Subcutaneous abdominal adipose tissue (tissue), 5 donors: ENCODE results near the gene NBPF1.
"Not testable (repeated sequence)": the region's sequence is repeated elsewhere in the genome, so short reads cannot be mapped to it uniquely, and the experiment has no call there.

Experiments
- H3K27ac ChIP-seq: one replicate; pipeline ENCODE4 v1.7.0; 2013; ENCODE audit warnings: low read depth, mild to moderate bottlenecking, inconsistent platforms, low read length, moderate library complexity
- H3K27me3 ChIP-seq, 5 donors: one replicate each; pipeline ENCODE4 v1.7.0; 2013; ENCODE audit warnings: low read length in 5 of 5, inconsistent platforms in 1 of 5; ENCODE audit not compliant: control insufficient read depth in 5 of 5, insufficient read depth in 4 of 5
- H3K36me3 ChIP-seq, 5 donors: one replicate each; pipeline ENCODE4 v1.7.0; 2013; ENCODE audit warnings: low read length in 5 of 5; ENCODE audit not compliant: control insufficient read depth in 5 of 5, insufficient read depth in 5 of 5
- H3K4me1 ChIP-seq, 5 donors: one replicate each; pipeline ENCODE4 v1.7.0; 2013; ENCODE audit warnings: low read length in 5 of 5, mild to moderate bottlenecking in 3 of 5, moderate library complexity in 1 of 5; ENCODE audit not compliant: control insufficient read depth in 5 of 5, insufficient read depth in 5 of 5
- H3K4me3 ChIP-seq, 5 donors: one replicate each; pipeline ENCODE4 v1.7.0; 2013; ENCODE audit warnings: low read length in 5 of 5, low read depth in 1 of 5
- H3K9ac ChIP-seq, 5 donors: one replicate each; pipeline ENCODE4 v1.7.0; 2013; ENCODE audit warnings: low read length in 5 of 5, mild to moderate bottlenecking in 4 of 5, moderate library complexity in 3 of 5
- H3K9me3 ChIP-seq, 5 donors: one replicate each; pipeline ENCODE4 v1.7.0; 2013; ENCODE audit warnings: low read length in 5 of 5; ENCODE audit not compliant: control insufficient read depth in 5 of 5
- donor health status: healthy.
- donor health status: healthy.
- donor health status: healthy.
- donor health status: healthy.
- donor health status: healthy.

The NBPF1 gene

DNA sequence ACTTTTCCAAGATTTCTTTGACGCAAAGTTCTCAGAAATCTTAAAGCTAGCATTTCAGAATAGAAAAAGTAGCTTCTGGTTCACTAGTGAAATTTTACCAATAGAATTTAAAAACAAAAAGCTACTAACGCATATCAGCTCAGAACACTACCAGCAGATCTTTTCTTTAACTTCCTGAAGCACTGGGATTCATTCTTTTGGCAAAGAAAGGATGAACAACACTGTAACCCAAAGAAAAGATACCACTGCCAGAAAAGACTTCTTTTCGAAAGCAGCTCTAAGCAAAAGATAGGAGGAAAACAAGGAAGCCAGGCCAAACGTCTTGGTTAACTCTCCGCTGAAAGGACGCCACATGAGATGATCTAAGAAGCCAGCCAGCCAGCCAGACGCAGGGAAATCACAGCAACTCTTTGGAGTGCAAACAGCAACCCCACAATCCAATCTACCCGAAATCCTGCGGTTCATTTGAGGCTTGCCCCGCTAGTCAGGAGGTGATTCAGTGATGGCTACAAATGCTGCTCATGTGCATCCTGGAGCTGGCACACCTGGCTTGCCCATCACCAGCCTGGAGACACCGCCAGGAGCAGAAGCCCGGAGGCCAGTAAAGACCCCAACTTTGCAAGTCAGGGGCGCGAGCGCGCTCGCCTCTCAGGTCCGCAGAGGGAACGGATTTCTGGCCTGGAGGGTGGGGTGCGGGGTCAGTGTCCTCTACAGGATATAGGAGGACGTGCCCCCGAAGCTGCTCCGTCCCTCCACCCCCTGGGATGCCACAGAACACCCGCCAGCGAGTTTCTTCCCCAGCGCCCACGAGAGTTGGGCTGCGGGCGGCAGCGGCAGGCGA, 812 bp downstream of the NBPF1 start:
- H3K36me3 ChIP-seq: peaks cover 0 to 18% (median 11%) of the 10 kb centered on the region in 5 donors
- H3K9ac ChIP-seq: peak overlapping the region; percentile 31 to 89 (median 72)
- H3K9me3 ChIP-seq: no peaks in the 10 kb centered on the region
- peaks cover 0 to 25% (median 23%) of the 10 kb centered on the region in 5 donors for H3K4me1 ChIP-seq
- peak overlapping the region; percentile 80 for H3K27ac ChIP-seq
- peak overlapping the region; percentile 86 to 93 (median 88) for H3K4me3 ChIP-seq
- no peaks in the 10 kb centered on the region for H3K27me3 ChIP-seq

DNA sequence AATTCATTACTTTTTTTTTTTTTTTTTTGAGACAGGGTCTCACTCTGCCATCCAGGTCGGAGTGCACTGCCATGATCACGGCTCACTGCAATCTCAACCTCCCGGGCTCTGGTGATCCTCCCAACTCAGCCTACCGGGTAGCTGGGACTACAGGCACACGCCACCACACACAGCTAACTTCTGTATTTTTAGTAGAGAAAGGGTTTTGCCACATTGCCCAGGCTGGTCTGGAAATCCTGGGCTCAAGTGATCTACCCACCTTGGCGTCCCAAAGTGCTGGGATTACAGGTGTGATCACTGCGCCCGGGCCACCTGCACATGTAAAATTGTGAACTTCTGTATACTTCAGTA, 1.4 kb downstream of the NBPF1 start:
- H3K27me3 ChIP-seq, H3K9me3 ChIP-seq: not testable (repeated sequence)
- Histone ChIP-seq H3K36me3 (peaks cover 4 to 21% (median 17%) of the 10 kb centered on the region in 5 donors), H3K9ac (peak overlapping the region; percentile 31 to 89 (median 72)), H3K4me1 (peaks cover 0 to 25% (median 23%) of the 10 kb centered on the region in 5 donors), H3K4me3 (peak overlapping the region in 4 of 5 donors; percentile 86 to 89 (median 88)), H3K27ac (peak overlapping the region; percentile 80)

DNA sequence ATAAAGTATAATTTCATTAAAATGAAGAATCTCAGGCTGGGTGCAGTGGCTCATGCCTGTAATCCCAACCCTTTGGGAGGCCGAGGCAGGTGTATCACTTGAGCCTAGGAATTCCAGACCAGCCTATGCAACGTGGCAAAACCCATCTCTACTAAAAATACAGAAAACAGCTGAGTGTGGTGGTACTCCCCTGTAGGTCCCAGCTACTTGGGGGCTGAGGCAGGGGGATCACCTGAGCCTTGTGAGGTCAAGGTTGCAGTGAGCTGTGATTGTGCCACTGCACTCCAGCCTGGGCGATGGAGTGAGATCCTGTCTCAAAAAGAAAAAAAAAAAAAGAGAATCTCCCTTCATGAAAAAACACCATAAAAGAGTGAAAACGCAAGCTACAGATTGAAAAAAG, 2.2 kb downstream of the NBPF1 start:
- Histone ChIP-seq H3K9ac (peak overlapping the region in 1 of 5 donors; percentile 10), H3K36me3 (peaks cover 7 to 27% (median 24%) of the 10 kb centered on the region in 5 donors), H3K4me1 (peaks cover 0 to 25% (median 23%) of the 10 kb centered on the region in 5 donors)
- H3K9me3 ChIP-seq, H3K27me3 ChIP-seq, H3K27ac ChIP-seq, H3K4me3 ChIP-seq: not testable (repeated sequence)

DNA sequence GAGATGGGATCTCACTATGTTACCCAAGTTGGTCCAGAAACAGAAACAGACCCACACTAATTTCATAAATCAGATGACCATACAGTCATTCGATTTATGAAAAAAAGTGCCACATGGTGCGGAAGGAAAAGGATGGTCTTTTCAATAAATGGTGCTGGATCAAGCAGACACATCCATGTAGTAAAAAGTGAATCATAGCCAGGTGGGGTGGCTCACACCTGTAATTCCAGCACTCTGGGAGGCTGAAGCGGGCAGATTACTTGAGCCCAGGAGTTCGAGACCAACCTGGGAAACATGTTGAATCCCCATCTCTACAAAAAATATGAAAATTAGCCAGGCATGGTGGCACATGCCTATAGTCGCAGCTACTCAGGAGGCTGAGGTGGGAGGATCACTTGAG, 2.8 kb downstream of the NBPF1 start:
- not testable (repeated sequence) for H3K9ac ChIP-seq, H3K4me3 ChIP-seq, H3K27ac ChIP-seq, H3K27me3 ChIP-seq, H3K9me3 ChIP-seq
- Histone ChIP-seq H3K4me1 (peaks cover 0 to 25% (median 23%) of the 10 kb centered on the region in 5 donors), H3K36me3 (peaks cover 13 to 33% (median 30%) of the 10 kb centered on the region in 5 donors)

DNA sequence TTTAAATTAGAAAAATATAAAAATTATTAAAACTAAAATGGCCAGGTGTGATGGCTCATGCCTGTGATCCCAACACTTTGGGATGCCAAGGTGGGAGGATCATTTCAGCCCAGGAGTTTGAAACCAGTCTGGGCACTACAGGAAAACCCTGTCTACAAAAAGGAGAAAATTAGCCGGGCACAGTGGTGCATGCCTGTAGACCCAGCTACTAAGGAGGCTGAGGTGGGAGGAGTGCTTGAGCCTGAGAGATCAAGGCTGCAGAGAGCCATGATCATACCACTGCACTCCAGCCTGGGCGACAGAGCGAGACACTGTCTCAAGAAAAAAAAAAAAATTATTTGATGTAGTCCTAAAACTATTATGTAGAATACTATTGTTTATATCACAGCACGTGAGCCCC, 3.6 kb downstream of the NBPF1 start:
- H3K4me1 ChIP-seq: peaks cover 0 to 25% (median 23%) of the 10 kb centered on the region in 5 donors
- H3K36me3 ChIP-seq: peaks cover 17 to 41% (median 34%) of the 10 kb centered on the region in 5 donors
- not testable (repeated sequence) for H3K27me3 ChIP-seq, H3K27ac ChIP-seq, H3K9ac ChIP-seq, H3K9me3 ChIP-seq, H3K4me3 ChIP-seq

DNA sequence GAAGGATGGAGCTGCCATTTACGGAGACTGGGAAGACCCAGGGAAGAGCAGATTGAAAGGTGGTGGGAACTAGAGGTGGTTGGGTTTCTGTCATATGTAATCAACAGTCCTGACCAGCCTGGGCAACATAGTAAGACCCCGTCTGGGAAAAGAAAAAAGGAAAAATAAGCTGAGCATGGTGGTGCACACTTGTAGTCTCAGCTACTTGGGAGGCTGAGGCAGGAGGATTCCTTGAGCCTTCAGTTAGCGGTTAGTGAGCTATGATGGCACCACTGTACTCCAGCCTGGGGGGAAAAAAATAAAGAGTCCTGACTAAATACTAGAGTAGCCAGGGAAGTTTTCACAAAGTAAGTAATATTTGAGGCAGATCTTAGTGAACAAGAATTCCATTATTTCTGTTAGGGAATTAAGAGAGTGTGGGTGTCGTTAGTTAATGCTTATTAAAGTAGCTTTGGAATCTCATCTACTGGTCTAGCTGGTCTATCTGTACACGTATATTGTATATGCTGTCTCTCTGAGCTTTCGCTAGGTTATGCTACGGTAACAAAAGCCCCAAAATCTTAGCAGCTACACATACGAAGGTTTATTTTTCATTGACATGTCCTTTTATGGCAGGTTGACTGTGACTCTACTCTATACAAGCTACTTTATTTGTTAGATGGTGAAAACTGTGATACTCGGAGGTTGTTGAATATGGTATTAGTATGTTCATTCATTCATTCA, 4.4 kb downstream of the NBPF1 start:
- Histone ChIP-seq H3K9me3 (no peaks in the 10 kb centered on the region), H3K9ac (no peak overlapping the region), H3K27me3 (no peaks in the 10 kb centered on the region), H3K36me3 (peaks cover 17 to 42% (median 36%) of the 10 kb centered on the region in 5 donors), H3K27ac (no peak overlapping the region), H3K4me3 (no peak overlapping the region), H3K4me1 (peaks cover 0 to 24% (median 21%) of the 10 kb centered on the region in 5 donors)

DNA sequence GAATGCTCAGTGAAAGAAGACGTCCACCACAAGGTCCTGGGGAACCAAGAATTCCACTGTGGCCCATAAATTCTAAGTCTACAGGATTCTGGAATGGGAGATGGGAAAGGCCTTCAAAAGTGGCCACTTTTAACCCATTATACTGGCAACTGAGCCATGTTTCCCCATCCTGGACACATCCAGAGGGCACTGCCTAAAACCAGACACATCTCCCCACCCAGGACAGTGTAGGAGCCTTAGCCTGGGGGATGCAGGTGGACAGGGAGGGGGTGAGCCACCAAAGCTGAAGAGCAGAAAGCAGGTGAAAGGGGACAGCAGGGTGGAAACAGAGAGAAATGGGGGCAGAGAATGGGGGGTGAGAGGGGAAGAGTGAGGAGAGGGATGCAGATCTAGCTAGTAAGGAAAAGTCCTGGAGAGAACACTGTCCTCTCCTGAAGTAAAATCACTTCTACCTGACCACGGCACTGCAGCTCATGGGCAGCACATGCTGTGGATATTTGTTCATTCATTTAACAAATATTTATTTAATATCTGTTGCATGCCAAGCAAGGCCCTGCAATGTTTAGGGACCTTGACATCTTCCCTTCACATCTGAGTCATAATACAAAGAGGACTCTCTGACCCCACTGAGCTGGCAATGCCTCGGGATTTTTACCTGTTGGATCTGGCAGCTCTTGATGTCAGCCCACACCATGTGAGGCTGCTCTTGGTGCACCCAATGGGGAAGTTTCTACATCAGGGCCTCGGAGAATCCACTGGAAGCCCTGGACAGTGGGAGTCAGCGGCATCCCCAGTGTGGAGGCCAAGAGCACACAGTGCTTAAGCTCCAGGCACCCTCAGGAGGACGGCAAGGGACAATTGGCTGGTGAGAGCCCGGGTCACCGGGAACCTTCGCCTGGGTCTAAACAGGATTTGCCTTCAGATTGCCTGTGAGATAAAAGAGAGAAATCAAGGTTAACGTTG, 5.2 kb downstream of the NBPF1 start:
- not testable (repeated sequence) for H3K4me3 ChIP-seq, H3K27ac ChIP-seq, H3K9me3 ChIP-seq, H3K9ac ChIP-seq, H3K27me3 ChIP-seq
- H3K36me3 ChIP-seq: peaks cover 17 to 42% (median 36%) of the 10 kb centered on the region in 5 donors
- H3K4me1 ChIP-seq: peaks cover 0 to 18% (median 14%) of the 10 kb centered on the region in 5 donors

DNA sequence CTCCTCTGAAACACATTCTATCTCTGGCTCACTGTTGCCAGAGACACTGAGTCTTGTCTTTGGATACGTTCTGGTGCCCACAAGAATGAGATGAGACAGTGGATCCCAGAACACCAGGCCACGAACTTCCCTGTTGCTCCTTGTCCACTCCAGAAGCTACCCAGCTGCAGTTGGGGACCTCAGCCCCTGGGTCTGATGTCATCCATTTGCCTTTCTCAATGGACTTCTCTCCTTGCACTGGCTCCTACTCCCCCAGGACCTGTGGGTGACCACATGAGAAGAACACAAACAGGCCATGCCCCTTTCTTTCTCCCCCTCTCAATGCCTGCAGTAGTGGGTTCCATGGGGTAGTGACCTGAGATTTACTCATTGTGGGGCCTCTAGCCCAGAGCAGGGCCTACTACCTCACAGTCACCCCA, 5.9 kb downstream of the NBPF1 start:
- Histone ChIP-seq H3K9me3 (no peaks in the 10 kb centered on the region), H3K9ac (no peak overlapping the region), H3K4me3 (no peak overlapping the region), H3K27me3 (no peaks in the 10 kb centered on the region), H3K4me1 (peaks cover 0 to 12% (median 9%) of the 10 kb centered on the region in 5 donors), H3K36me3 (peaks cover 17 to 42% (median 36%) of the 10 kb centered on the region in 5 donors), H3K27ac (no peak overlapping the region)

DNA sequence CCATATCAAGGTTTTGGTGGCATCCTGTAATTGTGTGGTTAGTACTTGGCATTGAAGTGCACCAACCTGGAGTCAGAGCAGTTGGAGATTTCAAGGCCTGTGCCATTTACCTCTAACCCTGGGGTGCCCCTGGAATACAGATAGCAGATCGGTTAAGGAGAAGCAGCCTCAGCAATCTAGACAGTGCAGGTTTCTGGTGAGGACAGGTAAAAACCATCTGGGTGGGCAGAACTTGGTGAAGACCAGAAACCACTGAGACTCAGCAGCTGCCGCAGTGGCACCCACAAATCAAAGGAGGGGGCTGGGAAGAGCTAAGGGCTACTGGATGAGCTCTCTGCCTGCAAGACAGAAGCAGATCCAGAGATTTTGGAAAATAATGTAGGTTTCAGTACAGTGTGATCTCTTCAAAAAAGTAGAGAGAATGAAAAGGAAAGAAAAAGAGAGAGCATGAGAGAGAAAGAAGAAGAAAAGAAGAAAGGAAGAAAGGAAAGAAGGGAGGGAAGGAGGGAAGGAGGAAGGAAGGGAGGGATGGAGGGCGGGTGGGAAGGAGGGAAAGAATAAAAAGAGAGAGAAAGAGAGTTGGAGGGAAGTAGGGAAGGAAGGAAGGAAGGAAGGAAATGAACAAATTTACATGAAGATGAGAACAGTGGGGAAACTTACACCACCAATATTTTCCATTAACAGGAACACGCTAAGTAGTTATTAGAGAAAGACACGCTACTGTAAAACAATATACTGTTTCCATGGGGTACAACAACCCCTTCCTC, 6.5 kb downstream of the NBPF1 start:
- H3K9ac ChIP-seq, H3K4me3 ChIP-seq, H3K27ac ChIP-seq, H3K4me1 ChIP-seq, H3K9me3 ChIP-seq, H3K27me3 ChIP-seq: not testable (repeated sequence)
- H3K36me3 ChIP-seq: peaks cover 17 to 42% (median 36%) of the 10 kb centered on the region in 5 donors
